ENCODE measurements around the gene YPEL5. TPM values are rescaled to one million over a fixed set of nuclear protein-coding genes. Genes with fewer than 3 reads are reported as not detected.

YPEL5 gene
- total RNA-seq, 1 experiment from 2014 or later = 29.9 TPM

DNA sequence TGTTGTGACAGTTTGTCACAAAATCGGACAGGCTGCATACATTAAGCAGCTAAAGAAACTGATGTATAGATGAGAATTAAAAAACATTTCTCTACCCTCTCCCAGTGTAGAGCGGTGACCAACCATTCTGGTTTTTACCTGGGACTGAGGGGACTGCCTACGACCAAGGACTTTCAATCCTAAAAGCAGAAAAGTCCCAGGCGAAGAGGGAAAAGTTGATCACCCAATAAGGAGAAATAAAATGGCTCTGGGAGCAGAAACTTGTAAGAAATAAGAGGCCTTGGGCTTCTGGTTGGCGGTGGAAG lies 30.9 kb upstream of the YPEL5 start:
- no peak overlapping the region for H3K4me3 ChIP-seq (ENCODE audit: low read length)
- H4K20me1 ChIP-seq (ENCODE audit: low read length) = no peaks in the 10 kb centered on the region
- no peaks in the 10 kb centered on the region for H3K36me3 ChIP-seq (ENCODE audit: low read depth, low read length)
- H3K4me1 ChIP-seq (ENCODE audit: insufficient read depth, low read length) = peaks cover 32% of the 10 kb centered on the region
- intact Hi-C loops (cut with micrococcal nuclease) = loop anchor here (1.0 kb wide), 2 partner anchors 25 to 193 kb away; no protein-coding TSS in a partner anchor
- CTCF ChIA-PET = interaction anchor here (0.6 kb wide), 1 partner anchor 90 kb away, joined by 3 read pairs; no protein-coding TSS in a partner anchor
- no TSS peak for BruUV-seq (replicated peaks)
- DNase-seq (no peak), ATAC-seq (no peak)
- peaks cover 7% of the 10 kb centered on the region for H3F3A ChIP-seq (ENCODE audit: low read length, unreplicated experiment)
- H3K9ac ChIP-seq (ENCODE audit: low read length) = no peak overlapping the region
- POLR2A ChIA-PET (ENCODE audit: unreplicated experiment) = no interaction called here
- H3K79me2 ChIP-seq (ENCODE audit: low read length) = no peaks in the 10 kb centered on the region
- TF ChIP-seq EZH2phosphoT487 (IDR thresholded peaks at IDR 0.05; ENCODE audit: borderline replicate concordance, low read length) = no peak
- TF ChIP-seq, protein P1, sequence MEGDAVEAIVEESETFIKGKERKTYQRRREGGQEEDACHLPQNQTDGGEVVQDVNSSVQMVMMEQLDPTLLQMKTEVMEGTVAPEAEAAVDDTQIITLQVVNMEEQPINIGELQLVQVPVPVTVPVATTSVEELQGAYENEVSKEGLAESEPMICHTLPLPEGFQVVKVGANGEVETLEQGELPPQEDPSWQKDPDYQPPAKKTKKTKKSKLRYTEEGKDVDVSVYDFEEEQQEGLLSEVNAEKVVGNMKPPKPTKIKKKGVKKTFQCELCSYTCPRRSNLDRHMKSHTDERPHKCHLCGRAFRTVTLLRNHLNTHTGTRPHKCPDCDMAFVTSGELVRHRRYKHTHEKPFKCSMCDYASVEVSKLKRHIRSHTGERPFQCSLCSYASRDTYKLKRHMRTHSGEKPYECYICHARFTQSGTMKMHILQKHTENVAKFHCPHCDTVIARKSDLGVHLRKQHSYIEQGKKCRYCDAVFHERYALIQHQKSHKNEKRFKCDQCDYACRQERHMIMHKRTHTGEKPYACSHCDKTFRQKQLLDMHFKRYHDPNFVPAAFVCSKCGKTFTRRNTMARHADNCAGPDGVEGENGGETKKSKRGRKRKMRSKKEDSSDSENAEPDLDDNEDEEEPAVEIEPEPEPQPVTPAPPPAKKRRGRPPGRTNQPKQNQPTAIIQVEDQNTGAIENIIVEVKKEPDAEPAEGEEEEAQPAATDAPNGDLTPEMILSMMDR (conservative IDR thresholded peaks at IDR 0.05; ENCODE audit: low read depth, low read length) = 0 out of 2 replicates have a peak, but pooled peaks have one; percentile 5
- H3K9me3 ChIP-seq (ENCODE audit: low read length) = no peaks in the 10 kb centered on the region
- no peak overlapping the region; the same call in 1 of the 2 replicates for H3K4me2 ChIP-seq (ENCODE audit: low read length)
- no peak overlapping the region for H3K27ac ChIP-seq (ENCODE audit: low read length)
- no peaks in the 10 kb centered on the region for H3K27me3 ChIP-seq (ENCODE audit: low read length)
- H3K9me2 ChIP-seq (replicated peaks; ENCODE audit: low read length) = no peaks in the 10 kb centered on the region
- H2AFZ ChIP-seq (ENCODE audit: low read length) = peak overlapping the region; percentile 39; the same call in 1 of the 2 replicates

DNA sequence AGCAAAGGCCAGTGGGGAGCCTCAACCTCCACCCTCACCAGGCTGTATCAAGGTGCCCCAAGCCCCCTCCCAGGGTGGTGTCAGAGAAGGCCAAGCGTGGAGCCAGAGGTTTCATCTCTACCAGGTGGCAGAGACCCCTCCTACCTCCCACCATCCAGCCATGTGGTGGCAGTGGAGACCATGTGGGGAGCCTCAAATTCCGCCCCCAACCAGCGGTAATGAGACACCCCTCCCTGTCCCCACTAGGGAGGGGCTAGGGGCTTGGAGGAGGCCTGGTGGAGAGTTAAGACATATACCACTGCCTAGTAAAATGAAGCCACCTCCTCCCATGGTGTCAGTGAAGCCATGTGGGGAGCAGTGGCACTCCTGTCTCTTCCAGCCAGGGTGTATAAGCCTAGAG lies 24.4 kb upstream of the YPEL5 start:
- Histone ChIP-seq H3F3A (ENCODE audit: low read length, unreplicated experiment) (no peaks in the 10 kb centered on the region), H3K9me3 (ENCODE audit: low read length) (no peaks in the 10 kb centered on the region), H2AFZ (ENCODE audit: low read length) (no peak overlapping the region), H3K27me3 (ENCODE audit: low read length) (no peaks in the 10 kb centered on the region), H3K4me1 (ENCODE audit: insufficient read depth, low read length) (peaks cover 3% of the 10 kb centered on the region), H3K4me3 (ENCODE audit: low read length) (no peak overlapping the region), H4K20me1 (ENCODE audit: low read length) (no peaks in the 10 kb centered on the region), H3K27ac (ENCODE audit: low read length) (no peak overlapping the region), H3K9me2 (replicated peaks; ENCODE audit: low read length) (no peaks in the 10 kb centered on the region), H3K36me3 (ENCODE audit: low read depth, low read length) (no peaks in the 10 kb centered on the region), H3K9ac (ENCODE audit: low read length) (no peak overlapping the region), H3K4me2 (ENCODE audit: low read length) (no peak overlapping the region), H3K79me2 (ENCODE audit: low read length) (no peaks in the 10 kb centered on the region)
- ATAC-seq = no peak
- BruUV-seq (replicated peaks) = no TSS peak
- ChIA-PET CTCF (no interaction called here), POLR2A (ENCODE audit: unreplicated experiment) (no interaction called here)
- intact Hi-C loops (cut with micrococcal nuclease) = no loop called here
- no peak for TF ChIP-seq EZH2 (IDR thresholded peaks at IDR 0.05; ENCODE audit: low read length, unreplicated experiment)
- no peak for TF ChIP-seq EZH2phosphoT487 (IDR thresholded peaks at IDR 0.05; ENCODE audit: borderline replicate concordance, low read length)
- TF ChIP-seq, protein P1 (conservative IDR thresholded peaks at IDR 0.05; ENCODE audit: low read depth, low read length) = no peak
- DNase-seq = no peak

DNA sequence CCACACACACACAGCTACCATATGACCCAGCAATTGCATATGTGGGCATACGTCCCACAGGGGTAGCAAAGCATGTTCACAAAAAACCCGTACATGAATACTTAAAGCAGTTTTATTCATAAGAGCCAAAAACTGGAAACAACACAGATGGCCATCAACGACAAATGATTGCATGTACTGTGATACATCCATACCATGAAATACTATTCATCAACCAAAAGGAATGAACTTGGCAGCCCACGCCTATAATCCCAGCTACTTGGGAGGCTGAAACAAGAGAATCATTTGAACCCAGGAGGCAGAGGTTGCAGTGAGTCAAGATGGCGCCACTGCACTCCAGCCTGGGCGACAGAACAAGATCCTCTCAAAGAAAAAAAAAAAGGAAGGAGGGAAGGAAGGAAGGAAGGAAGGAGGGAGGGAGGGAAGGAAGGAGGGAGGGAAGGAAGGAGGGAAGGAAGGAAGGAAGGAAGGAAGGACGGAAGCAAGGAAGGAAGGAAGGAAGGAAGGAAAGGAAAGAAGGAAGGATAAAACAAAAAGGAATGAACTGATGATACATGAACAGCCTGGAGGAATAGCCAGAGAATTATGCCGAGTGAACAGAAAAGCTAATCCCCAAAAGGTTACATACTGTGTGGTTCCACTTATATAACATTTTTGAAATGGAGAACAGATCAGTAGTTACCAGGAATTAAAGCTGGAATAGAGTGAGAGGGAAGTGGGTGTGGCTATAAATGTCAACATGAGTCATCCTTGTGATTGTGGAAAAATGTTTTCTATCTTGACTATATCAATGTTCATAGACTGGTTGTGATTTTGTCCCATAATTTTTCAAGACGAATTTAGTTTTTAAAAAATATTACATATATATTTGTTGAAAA lies 19.6 kb upstream of the YPEL5 start:
- Histone ChIP-seq H3K9me2 (replicated peaks; ENCODE audit: low read length) (no peaks in the 10 kb centered on the region), H3K27me3 (ENCODE audit: low read length) (no peaks in the 10 kb centered on the region), H3F3A (ENCODE audit: low read length, unreplicated experiment) (no peaks in the 10 kb centered on the region), H3K79me2 (ENCODE audit: low read length) (no peaks in the 10 kb centered on the region), H3K27ac (ENCODE audit: low read length) (no peak overlapping the region), H3K36me3 (ENCODE audit: low read depth, low read length) (no peaks in the 10 kb centered on the region), H3K4me3 (ENCODE audit: low read length) (no peak overlapping the region), H4K20me1 (ENCODE audit: low read length) (no peaks in the 10 kb centered on the region), H2AFZ (ENCODE audit: low read length) (no peak overlapping the region), H3K4me2 (ENCODE audit: low read length) (no peak overlapping the region), H3K9me3 (ENCODE audit: low read length) (no peaks in the 10 kb centered on the region), H3K4me1 (ENCODE audit: insufficient read depth, low read length) (peaks cover 9% of the 10 kb centered on the region), H3K9ac (ENCODE audit: low read length) (no peak overlapping the region)
- no TSS peak for BruUV-seq (replicated peaks)
- ATAC-seq = peak; percentile 91
- intact Hi-C loops (cut with micrococcal nuclease) = loop anchor here (5.0 kb wide), 1 partner anchor 35 kb away; no protein-coding TSS in a partner anchor
- TF ChIP-seq EZH2 (IDR thresholded peaks at IDR 0.05; ENCODE audit: low read length, unreplicated experiment) = no peak
- TF ChIP-seq EZH2phosphoT487 (IDR thresholded peaks at IDR 0.05; ENCODE audit: borderline replicate concordance, low read length) = no peak
- TF ChIP-seq, protein P1 (conservative IDR thresholded peaks at IDR 0.05; ENCODE audit: low read depth, low read length) = no peak
- ChIA-PET CTCF (no interaction called here), POLR2A (ENCODE audit: unreplicated experiment) (no interaction called here)
- peak; percentile 65 for DNase-seq

Data from PC-3 (cell line).